Heart right ventricle (tissue), 16 donors: ENCODE results near the gene MIOX. TPM values are rescaled to one million over a fixed set of nuclear protein-coding genes. Genes with fewer than 3 reads are reported as not detected.

Source experiments
- ATAC-seq, 8 donors: fragments of 200-7000 bp; cut with Tn5 transposase; one replicate each; pipeline ENCODE4 v1.9.1; 2020; ENCODE audit warnings: mild to moderate bottlenecking in 8 of 8, moderate library complexity in 8 of 8, moderate number of reproducible peaks in 1 of 8
- DNase-seq, 2 donors: peaks; one replicate each; pipeline ENCODE4 v3.0.0-alpha.2; 2020
- H3K27ac ChIP-seq, 10 donors: fragments of 200-600 bp; sonication (generic) in 2 of 10; one replicate each; pipeline versions ENCODE4 v1.5.0 to v1.8.0; 2020 to 2022; ENCODE audit warnings: mild to moderate bottlenecking in 3 of 10
- H3K27me3 ChIP-seq, 7 donors: fragments of 200-600 bp; one replicate each; pipeline ENCODE4 v1.8.0; 2021 to 2022; ENCODE audit warnings: mild to moderate bottlenecking in 2 of 7
- H3K36me3 ChIP-seq, 9 donors: fragments of 200-600 bp; sonication (generic) in 1 of 9; one replicate each; pipeline versions ENCODE4 v1.5.0 to v1.8.0; 2020 to 2022; ENCODE audit warnings: mild to moderate bottlenecking in 2 of 9
- H3K4me1 ChIP-seq, 9 donors: fragments of 200-600 bp; sonication (generic) in 1 of 9; one replicate each; pipeline versions ENCODE4 v1.5.0 to v1.8.0; 2020 to 2022; ENCODE audit warnings: mild to moderate bottlenecking in 4 of 9
- H3K4me3 ChIP-seq, 10 donors: fragments of 200-600 bp; sonication (generic) in 2 of 10; one replicate each; pipeline versions ENCODE4 v1.5.0 to v1.8.0; 2020 to 2022; ENCODE audit warnings: mild to moderate bottlenecking in 7 of 10, moderate library complexity in 2 of 10
- H3K9me3 ChIP-seq, 11 donors: fragments of 200-600 bp in 10 of 11; sonication (generic) in 2 of 11; one replicate each; pipeline versions ENCODE4 v1.5.0 to v1.8.0; 2013 to 2022; ENCODE audit warnings: mild to moderate bottlenecking in 2 of 11, control low read depth in 1 of 11, moderate library complexity in 1 of 11
- WGBS, 2 donors: extraction: QIAGEN DNeasy Blood & Tissue Kit; methylation state at CpG; one replicate each; pipeline ENCODE4 v1.1.7; 2013; ENCODE audit warnings: inconsistent platforms in 1 of 2; 5-methylcytosine and 5-hydroxymethylcytosine counted together
- intact Hi-C, 10 donors: fragments of 100-400 bp; cut with DNase I; formaldehyde crosslinking; loops; one replicate each; pipeline versions ENCODE4 v1.11.1 to v1.14.2; 2022
- polyA plus RNA-seq, 2 donors: library from polyadenylated mRNA; stranded (reverse); fragments of 200-250 nt; gene quantifications; one replicate each; pipeline ENCODE4 v1.2.3, GENCODE V29; 2013
- total RNA-seq, 10 donors: library from RNA; stranded (reverse); fragmentation: NEBNext Ultra II Directional in 3 of 10; extraction: Animal tissue kit (Norgen Biotek cat#: 25700) in 3 of 10; gene quantifications; one replicate each; pipeline versions ENCODE4 v1.2.1 to v1.2.4, GENCODE V29; 2021 to 2023
- TF ChIP-seq, protein P1 (sequence below), 9 donors: fragments of 200-600 bp; sonication (generic) in 2 of 9; IDR thresholded peaks; one replicate each; pipeline versions ENCODE4 v1.5.0 to v1.8.0; 2021 to 2022; ENCODE audit warnings: antibody characterized with exemption in 9 of 9, mild to moderate bottlenecking in 5 of 9, moderate library complexity in 1 of 9
- donor health status: Arrhythmogenic right ventricular cardiomyopathy.
- donor health status: ischemic (EF 13 %, LVEDD 7.1; RV severe dilation, severe dysfunction).
- donor health status: healthy with polysubstance abuse.
- donor health status: DM: no; HTN: yes; CAD: no.
- donor health status: DM: no; HTN: no; CAD: no.
- donor health status: ischemic (EF 25% LVEDD 6.9; RV normal size, moderate dysfunction).
- donor health status: ischemic (EF 25% LVEDD 5.7; RV mildly dilated, moderate dysfunction).
- donor health status: healthy.
- donor health status: DM: yes; HTN: yes; CAD: no.
- donor health status: Ischemic cardiomyopathy.
- donor health status: ischemic (EF 35%, LVEDD 5.7; RV mildly dilated, moderate dysfunction).
- donor health status: nonischemic (EF 11% LVEDD 7.7; RV severe dilation, severe dysfunction).
- donor health status: DM: yes; HTN: yes; CAD: no.
- donor health status: PGD.
- donor health status: ischemic (EF 29% LVEDD 5.4; RV normal size, mild dysfunction).
- donor health status: nonischemic (EF 23%, LVEDD 6.1; RV moderate dilation, normal function).

MIOX gene
- total and polyA plus RNA-seq, 12 donors, result not detected

DNA sequence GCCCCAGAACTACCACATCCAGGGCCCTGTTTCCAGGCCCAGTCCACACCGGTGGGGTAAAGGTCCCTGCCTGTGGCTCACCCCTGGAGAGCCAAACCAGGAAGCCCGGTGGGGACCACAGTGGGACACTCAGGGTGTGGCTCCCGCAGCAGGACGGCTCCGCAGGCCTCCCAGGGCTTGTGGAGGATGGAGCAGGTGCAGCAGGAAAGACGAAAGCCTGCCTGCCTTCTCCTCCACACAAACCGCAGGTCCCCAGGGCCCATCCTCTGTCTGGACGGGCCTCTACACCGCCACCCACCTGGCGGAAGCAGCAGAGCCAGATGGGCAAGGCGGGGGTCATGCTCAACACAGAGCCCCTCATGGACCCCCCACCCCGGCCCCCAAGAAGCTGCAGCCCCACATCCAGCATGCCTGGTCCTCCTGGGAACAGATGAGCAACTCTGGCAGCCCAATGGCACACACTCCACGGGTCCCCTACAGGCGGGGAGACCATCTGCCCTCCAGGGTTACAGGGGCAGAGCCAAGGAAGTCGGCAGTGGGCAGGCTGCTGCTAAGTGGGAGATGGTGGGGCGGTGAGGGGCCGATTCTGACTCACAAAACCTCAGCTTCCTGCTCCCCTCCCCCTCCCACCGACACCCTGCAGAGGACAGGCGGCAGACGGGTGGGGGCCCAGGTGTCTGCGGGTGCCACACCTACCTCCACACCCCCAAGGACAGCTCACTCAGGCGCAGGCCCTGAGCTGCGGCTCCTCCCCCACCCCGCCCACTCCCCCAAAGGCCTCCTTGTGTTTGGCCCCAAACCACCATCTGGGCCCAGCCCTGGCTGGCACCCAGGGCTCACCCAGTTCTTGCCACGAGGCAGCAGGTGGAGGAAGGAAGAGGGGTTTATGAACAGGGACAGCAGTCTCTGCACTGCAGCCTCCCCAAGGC lies 17.0 kb upstream of the MIOX start:
- H3K4me1 ChIP-seq, result peaks cover 31 to 61% (median 52%) of the 10 kb centered on the region in 9 donors
- H3K27ac ChIP-seq, result peak overlapping the region in 1 of 10 donors; percentile 80
- ATAC-seq (peak in 5 of 8 donors; percentile 9 to 34 (median 24)), DNase-seq (peak in 1 of 2 donors; percentile 54)
- WGBS, 2 donors, result 60 to 66% methylated on average over 24 to 25 of the region's 25 CpGs
- H3K4me3 ChIP-seq, result peak overlapping the region in 1 of 10 donors; percentile 26
- intact Hi-C loops, result no loop called here
- H3K27me3 ChIP-seq, result no peaks in the 10 kb centered on the region
- TF ChIP-seq, protein P1, sequence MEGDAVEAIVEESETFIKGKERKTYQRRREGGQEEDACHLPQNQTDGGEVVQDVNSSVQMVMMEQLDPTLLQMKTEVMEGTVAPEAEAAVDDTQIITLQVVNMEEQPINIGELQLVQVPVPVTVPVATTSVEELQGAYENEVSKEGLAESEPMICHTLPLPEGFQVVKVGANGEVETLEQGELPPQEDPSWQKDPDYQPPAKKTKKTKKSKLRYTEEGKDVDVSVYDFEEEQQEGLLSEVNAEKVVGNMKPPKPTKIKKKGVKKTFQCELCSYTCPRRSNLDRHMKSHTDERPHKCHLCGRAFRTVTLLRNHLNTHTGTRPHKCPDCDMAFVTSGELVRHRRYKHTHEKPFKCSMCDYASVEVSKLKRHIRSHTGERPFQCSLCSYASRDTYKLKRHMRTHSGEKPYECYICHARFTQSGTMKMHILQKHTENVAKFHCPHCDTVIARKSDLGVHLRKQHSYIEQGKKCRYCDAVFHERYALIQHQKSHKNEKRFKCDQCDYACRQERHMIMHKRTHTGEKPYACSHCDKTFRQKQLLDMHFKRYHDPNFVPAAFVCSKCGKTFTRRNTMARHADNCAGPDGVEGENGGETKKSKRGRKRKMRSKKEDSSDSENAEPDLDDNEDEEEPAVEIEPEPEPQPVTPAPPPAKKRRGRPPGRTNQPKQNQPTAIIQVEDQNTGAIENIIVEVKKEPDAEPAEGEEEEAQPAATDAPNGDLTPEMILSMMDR (IDR thresholded peaks at IDR 0.05), result no peak
- peaks cover 0 to 37% (median 29%) of the 10 kb centered on the region in 9 donors for H3K36me3 ChIP-seq
- H3K9me3 ChIP-seq, result no peaks in the 10 kb centered on the region

DNA sequence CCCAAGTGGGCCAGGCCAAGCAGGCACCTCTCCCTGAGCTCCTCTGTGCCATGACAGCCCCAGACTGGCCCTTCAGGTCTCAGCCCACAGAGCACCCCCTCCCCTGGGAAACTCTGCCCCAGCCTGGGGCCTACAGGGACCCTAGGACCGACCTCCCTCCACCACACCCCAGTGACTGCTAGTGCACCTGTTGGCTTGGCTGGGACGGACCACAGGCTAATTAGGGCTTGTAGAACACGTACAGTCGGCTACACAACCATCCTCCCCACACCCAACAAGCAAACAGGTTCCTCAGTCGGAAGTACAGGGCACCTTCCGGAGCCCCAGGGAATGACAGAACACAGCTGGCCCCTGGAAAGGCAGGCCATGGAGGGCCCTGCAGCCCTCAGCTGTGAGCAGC lies 16.2 kb upstream of the MIOX start:
- WGBS, 2 donors, result 73 to 74% methylated on average over 6 of the region's 6 CpGs
- intact Hi-C loops, result no loop called here

DNA sequence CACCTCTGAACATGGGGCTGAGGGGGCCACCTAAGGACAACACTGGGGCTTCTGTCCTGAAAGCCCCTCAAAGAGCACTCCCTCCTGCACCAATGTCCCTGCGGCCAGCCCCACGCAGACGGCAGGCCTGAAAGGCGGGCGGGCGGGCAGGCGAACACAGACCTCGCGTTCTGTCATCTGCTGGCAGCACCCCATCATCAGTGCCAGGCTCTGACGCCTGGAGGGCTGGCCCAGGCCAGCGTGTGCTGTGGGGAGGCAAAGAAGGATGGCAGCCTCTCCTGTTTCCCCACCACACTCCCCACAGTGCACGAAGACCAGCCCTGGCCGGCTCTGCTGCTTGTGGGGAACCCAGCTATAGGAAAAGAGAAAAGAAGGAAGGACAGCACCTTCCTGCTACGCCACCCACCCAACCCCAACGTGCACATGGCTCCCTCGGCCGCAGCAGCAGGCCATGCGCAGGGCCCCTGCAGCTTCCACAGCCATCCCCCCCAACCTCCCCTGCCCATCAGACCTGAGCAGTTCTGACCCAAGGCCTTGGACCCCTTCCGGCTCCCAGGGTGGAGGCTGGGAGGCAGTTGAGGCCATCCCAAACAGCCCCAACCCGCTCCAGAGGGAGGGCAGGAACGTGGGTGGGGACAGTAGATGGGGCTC lies 15.3 kb upstream of the MIOX start:
- DNase-seq (no peak), ATAC-seq (no peak)
- intact Hi-C loops, result no loop called here
- H3K27me3 ChIP-seq, result no peaks in the 10 kb centered on the region
- H3K4me3 ChIP-seq, result no peak overlapping the region
- WGBS, 2 donors, result 80 to 84% methylated on average over 20 to 21 of the region's 21 CpGs
- H3K36me3 ChIP-seq, result peaks cover 0 to 21% (median 12%) of the 10 kb centered on the region in 9 donors
- H3K27ac ChIP-seq, result peak overlapping the region in 1 of 10 donors; percentile 78
- H3K4me1 ChIP-seq, result peaks cover 31 to 67% (median 58%) of the 10 kb centered on the region in 9 donors
- TF ChIP-seq, protein P1 (IDR thresholded peaks at IDR 0.05), result no peak
- H3K9me3 ChIP-seq, result no peaks in the 10 kb centered on the region

More for the DNA sequence above, 16.2 kb upstream of the MIOX start:
- ATAC-seq (no peak), DNase-seq (no peak)
- H3K4me3 ChIP-seq, result no peak overlapping the region
- peaks cover 0 to 29% (median 20%) of the 10 kb centered on the region in 9 donors for H3K36me3 ChIP-seq
- H3K27me3 ChIP-seq, result no peaks in the 10 kb centered on the region
- H3K4me1 ChIP-seq, result peaks cover 31 to 65% (median 56%) of the 10 kb centered on the region in 9 donors
- H3K9me3 ChIP-seq, result no peaks in the 10 kb centered on the region
- peak overlapping the region in 1 of 10 donors; percentile 78 for H3K27ac ChIP-seq
- TF ChIP-seq, protein P1 (IDR thresholded peaks at IDR 0.05), result no peak

DNA sequence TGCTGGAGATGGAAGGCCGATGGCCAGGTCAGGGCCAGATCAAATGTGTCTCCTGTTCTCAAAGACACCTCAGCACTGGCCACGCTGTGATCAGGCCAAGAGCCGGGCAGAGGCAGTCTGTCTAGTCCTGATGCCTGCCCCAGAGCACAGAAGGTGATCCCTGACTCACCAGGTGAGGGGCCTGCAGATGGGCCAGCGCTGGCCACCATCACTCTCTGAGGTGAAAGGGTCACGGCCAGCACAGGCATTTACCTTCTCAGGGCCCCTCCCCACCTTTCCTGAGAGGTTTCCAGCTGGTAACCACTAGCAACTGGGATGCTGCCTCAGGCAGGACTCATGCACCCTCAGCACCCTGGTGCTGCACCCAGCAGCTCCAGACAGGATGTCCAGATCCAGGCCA lies 14.7 kb upstream of the MIOX start:
- Histone ChIP-seq H3K9me3 (no peaks in the 10 kb centered on the region), H3K27ac (no peak overlapping the region), H3K27me3 (no peaks in the 10 kb centered on the region), H3K4me3 (no peak overlapping the region), H3K4me1 (peaks cover 31 to 67% (median 58%) of the 10 kb centered on the region in 9 donors), H3K36me3 (peaks cover 0 to 14% (median 6%) of the 10 kb centered on the region in 9 donors)
- ATAC-seq, result no peak
- TF ChIP-seq, protein P1 (IDR thresholded peaks at IDR 0.05), result no peak
- DNase-seq, result no peak
- 85 to 86% methylated on average over 5 of the region's 5 CpGs for WGBS, 2 donors
- intact Hi-C loops, result no loop called here
